Fibroblast of lung (primary cell): ENCODE results near the gene RINL. TPM values are rescaled to one million over a fixed set of nuclear protein-coding genes. Genes with fewer than 3 reads are reported as not detected.

Source experiments
- DNase-seq, 2 donors: peaks; one replicate each; pipeline versions ENCODE4 v3.0.0 to v3.0.0-alpha.2; 2010; ENCODE audit warnings: low read depth in 2 of 2
- H2AFZ ChIP-seq: 2 replicates; pipeline ENCODE4 v1.5.1; 2012; ENCODE audit warnings: low read length, control low read depth, inconsistent platforms
- H3K27ac ChIP-seq: 2 replicates; pipeline ENCODE4 v1.5.1; 2011; ENCODE audit warnings: low read length, control low read depth; ENCODE audit not compliant: insufficient read depth
- H3K27me3 ChIP-seq: 2 replicates; pipeline ENCODE4 v1.5.1; 2011; ENCODE audit warnings: mild to moderate bottlenecking, low read length; ENCODE audit not compliant: control insufficient read depth, insufficient read depth
- H3K36me3 ChIP-seq: 2 replicates; pipeline ENCODE4 v1.5.1; 2011; ENCODE audit warnings: low read length; ENCODE audit not compliant: control insufficient read depth, insufficient read depth
- H3K4me1 ChIP-seq: 2 replicates; pipeline ENCODE4 v1.5.1; 2011; ENCODE audit warnings: low read length; ENCODE audit not compliant: control insufficient read depth, insufficient read depth; ENCODE audit errors: extremely low read depth
- H3K4me2 ChIP-seq: 2 replicates; pipeline ENCODE4 v1.5.1; 2011; ENCODE audit warnings: low read length, control low read depth; ENCODE audit not compliant: insufficient read depth; ENCODE audit errors: extremely low read depth
- H3K4me3 ChIP-seq, 4 experiments: fragments of 200-600 bp in 1 of 4; sonication (generic) in 1 of 4; replicated peaks in 1 of 4; 2 replicates each; pipeline ENCODE4 v1.5.1; 2011 to 2016; ENCODE audit warnings: low read length in 4 of 4, low read depth in 3 of 4, mild to moderate bottlenecking in 3 of 4, control low read depth in 2 of 4, inconsistent platforms in 1 of 4, mixed read lengths in 1 of 4; ENCODE audit not compliant: insufficient read depth in 1 of 4; ENCODE audit errors: control extremely low read depth in 1 of 4
- H3K79me2 ChIP-seq: 2 replicates; pipeline ENCODE4 v1.5.1; 2012; ENCODE audit warnings: mild to moderate bottlenecking, low read length, inconsistent platforms; ENCODE audit not compliant: control insufficient read depth, insufficient read depth
- H3K9ac ChIP-seq: 2 replicates; pipeline ENCODE4 v1.5.1; 2011; ENCODE audit warnings: mild to moderate bottlenecking, low read length, control low read depth; ENCODE audit not compliant: insufficient read depth
- H3K9me3 ChIP-seq: 2 replicates; pipeline ENCODE4 v1.5.1; 2012; ENCODE audit warnings: low read depth, low read length; ENCODE audit not compliant: control insufficient read depth, insufficient read depth
- H4K20me1 ChIP-seq: 2 replicates; pipeline ENCODE4 v1.5.1; 2011; ENCODE audit warnings: low read length; ENCODE audit not compliant: control insufficient read depth, insufficient read depth; ENCODE audit errors: extremely low read depth
- CTCF ChIP-seq, 2 donors: IDR thresholded peaks in 1 of 2; conservative IDR thresholded peaks in 1 of 2; 1 replicate in 1 of 2; 2 replicates in 1 of 2; pipeline ENCODE4 v1.5.1; 2011 to 2012; ENCODE audit warnings: low read length in 2 of 2, control low read depth in 1 of 2, inconsistent platforms in 1 of 2, low read depth in 1 of 2, mild to moderate bottlenecking in 1 of 2
- EZH2 ChIP-seq: IDR thresholded peaks from 2 replicates; pipeline ENCODE4 v1.5.1; 2012; ENCODE audit warnings: low read length, control low read depth, mild to moderate bottlenecking; ENCODE audit errors: missing control alignments
- polyA plus RNA-seq, 2 donors: library from polyadenylated mRNA; depleted of rRNA in 1 of 2; stranded (reverse) in 1 of 2; unstranded in 1 of 2; fragments of >200 nt; gene quantifications; 2 replicates each; pipeline ENCODE4 v1.2.1, GENCODE V29; 2011 to 2012; ENCODE audit warnings: missing spikeins in 1 of 2
- total RNA-seq: library from RNA; depleted of rRNA; stranded (reverse); fragments of >200 nt; gene quantifications from 2 replicates; pipeline ENCODE4 v1.2.1, GENCODE V29; 2014

Gene RINL
- total and polyA plus RNA-seq, 2 donors (not counting 1 experiment from before 2014, with no cell fraction given) = 0.59 to 3.5 TPM

DNA sequence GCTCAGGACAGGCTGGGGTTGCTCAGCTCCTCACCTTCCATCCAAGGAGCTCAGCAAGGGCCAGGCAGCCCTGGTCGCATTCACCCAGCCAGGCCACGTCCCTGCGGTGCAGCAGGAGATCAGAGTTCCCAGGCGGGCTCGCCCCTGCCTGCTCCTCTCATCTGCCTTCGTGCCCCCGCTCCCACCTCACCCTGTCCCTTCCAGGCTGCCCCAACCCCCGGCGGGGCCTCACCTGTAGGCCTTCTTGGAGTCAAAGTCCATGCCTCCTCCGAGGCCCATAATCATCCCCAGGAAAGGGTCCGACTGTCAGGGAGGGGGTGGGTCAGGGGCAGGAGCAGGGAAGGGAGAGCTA is 1.3 kb upstream of the RINL start:
- H3K27me3 ChIP-seq = no peaks in the 10 kb centered on the region
- H4K20me1 ChIP-seq = no peaks in the 10 kb centered on the region
- H3K36me3 ChIP-seq = no peaks in the 10 kb centered on the region
- H2AFZ ChIP-seq = no peak overlapping the region
- H3K9me3 ChIP-seq = no peaks in the 10 kb centered on the region
- no peak overlapping the region for H3K27ac ChIP-seq
- no peak overlapping the region for H3K4me2 ChIP-seq
- no peak for DNase-seq
- H3K79me2 ChIP-seq = no peaks in the 10 kb centered on the region
- no peak overlapping the region for H3K9ac ChIP-seq
- no peak for TF ChIP-seq CTCF (conservative IDR thresholded peaks at IDR 0.05 in 1 of 2, IDR thresholded peaks at IDR 0.05 in 1 of 2; ENCODE audit: low read depth in 1 of 2, low read length in 2 of 2)
- TF ChIP-seq EZH2 = no peak
- no peaks in the 10 kb centered on the region for H3K4me1 ChIP-seq
- H3K4me3 ChIP-seq = no peak overlapping the region

GRCh38 chr19:38878575-38879399 is 712 bp upstream of the RINL start:
- H3K27ac ChIP-seq = no peak overlapping the region

More at GRCh38 chr19:38878575-38879399, 712 bp upstream of the RINL start:
- Histone ChIP-seq H3K9ac (no peak overlapping the region), H2AFZ (no peak overlapping the region), H3K27me3 (no peaks in the 10 kb centered on the region), H3K4me3 (no peak overlapping the region), H3K79me2 (no peaks in the 10 kb centered on the region), H3K9me3 (no peaks in the 10 kb centered on the region), H3K4me1 (no peaks in the 10 kb centered on the region), H4K20me1 (no peaks in the 10 kb centered on the region), H3K4me2 (no peak overlapping the region), H3K36me3 (no peaks in the 10 kb centered on the region)
- TF ChIP-seq CTCF (conservative IDR thresholded peaks at IDR 0.05 in 1 of 2, IDR thresholded peaks at IDR 0.05 in 1 of 2; ENCODE audit: low read depth in 1 of 2, low read length in 2 of 2) (no peak), EZH2 (no peak)
- DNase-seq = no peak
